ENCODE measurements around the gene FBXO3. TPM values are rescaled to one million over a fixed set of nuclear protein-coding genes. Genes with fewer than 3 reads are reported as not detected.

FBXO3 gene
- total and polyA plus RNA-seq, 9 of the 15 experiments (the other 6 are each of a cell fraction or from before 2014, with no cell fraction given), result 11.6 to 59.3 (median 29.2) TPM

DNA sequence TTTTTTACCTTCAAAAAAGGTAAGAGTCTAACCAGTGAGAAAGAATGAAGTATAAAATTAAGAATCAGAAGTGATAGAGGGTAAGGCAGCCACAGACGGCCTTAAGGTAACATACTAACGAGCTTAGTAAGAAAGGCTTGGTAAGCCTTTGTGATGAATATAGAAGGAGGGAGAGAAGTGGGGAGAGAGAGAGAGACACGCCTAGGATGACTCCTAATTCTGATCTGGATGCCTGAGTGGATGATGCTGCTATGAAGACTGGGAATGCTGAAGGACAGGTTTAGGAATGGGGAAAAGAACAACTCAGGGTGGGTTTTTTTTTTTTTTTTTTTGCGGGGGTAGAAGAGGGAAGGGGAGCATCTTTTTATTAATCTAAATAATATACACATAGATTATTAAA lies 4.8 kb downstream of the FBXO3 start:
- intact Hi-C loops (cut with micrococcal nuclease), result no loop called here
- Histone ChIP-seq H3K4me3 (no peak overlapping the region), H4K20me1 (replicated peaks; ENCODE audit: control insufficient read depth, insufficient read depth, low read length) (0 out of 2 replicates have a peak, but pooled peaks cover 7% of the 10 kb centered on the region), H3K4me2 (ENCODE audit: insufficient read depth, low read length) (no peak overlapping the region), H3K9ac (ENCODE audit: insufficient read depth in 1 of 2, low read depth in 2 of 2, low read length in 2 of 2) (no peak overlapping the region), H3K36me3 (ENCODE audit: control insufficient read depth, insufficient read depth, low read length) (peaks cover 43% of the 10 kb centered on the region; the same call in 2 of the 3 replicates), H3K27me3 (ENCODE audit: control insufficient read depth in 2 of 2, insufficient read depth in 2 of 2, low read length in 2 of 2) (no peaks in the 10 kb centered on the region), H3K27ac (ENCODE audit: extremely low read depth, low read depth, low read length) (no peak overlapping the region), H2AFZ (ENCODE audit: low read depth, low read length) (no peak overlapping the region), H3K79me2 (ENCODE audit: control insufficient read depth, insufficient read depth, low read length) (peaks cover 27% of the 10 kb centered on the region), H3K4me1 (replicated peaks in 1 of 2; ENCODE audit: control insufficient read depth in 2 of 2, insufficient read depth in 2 of 2, low read length in 2 of 2) (peaks cover 15 to 20% of the 10 kb centered on the region in 2 experiments; a peak in 4 of 5 replicates), H3K9me1 (ENCODE audit: control insufficient read depth, insufficient read depth, low read length) (no peaks in the 10 kb centered on the region), H3K9me3 (replicated peaks; ENCODE audit: control insufficient read depth, insufficient read depth, low read depth, low read length) (no peaks in the 10 kb centered on the region)
- in situ Hi-C loops (cut with MboI), result no loop called here
- ChIA-PET CTCF (ENCODE audit: low intra/inter-chr PET ratio) (no interaction called here), POLR2A (no interaction called here)
- DNase-seq (ENCODE audit: extremely low read depth in 1 of 4, low spot score in 3 of 4) (no peak), FAIRE-seq (no peak), ATAC-seq (no peak)
- TF ChIP-seq TEAD2 (tag; IDR thresholded peaks at IDR 0.05), result no peak
- TF ChIP-seq CBX1 (IDR thresholded peaks at IDR 0.05; ENCODE audit: low read depth), result no peak
- TF ChIP-seq, protein P1, sequence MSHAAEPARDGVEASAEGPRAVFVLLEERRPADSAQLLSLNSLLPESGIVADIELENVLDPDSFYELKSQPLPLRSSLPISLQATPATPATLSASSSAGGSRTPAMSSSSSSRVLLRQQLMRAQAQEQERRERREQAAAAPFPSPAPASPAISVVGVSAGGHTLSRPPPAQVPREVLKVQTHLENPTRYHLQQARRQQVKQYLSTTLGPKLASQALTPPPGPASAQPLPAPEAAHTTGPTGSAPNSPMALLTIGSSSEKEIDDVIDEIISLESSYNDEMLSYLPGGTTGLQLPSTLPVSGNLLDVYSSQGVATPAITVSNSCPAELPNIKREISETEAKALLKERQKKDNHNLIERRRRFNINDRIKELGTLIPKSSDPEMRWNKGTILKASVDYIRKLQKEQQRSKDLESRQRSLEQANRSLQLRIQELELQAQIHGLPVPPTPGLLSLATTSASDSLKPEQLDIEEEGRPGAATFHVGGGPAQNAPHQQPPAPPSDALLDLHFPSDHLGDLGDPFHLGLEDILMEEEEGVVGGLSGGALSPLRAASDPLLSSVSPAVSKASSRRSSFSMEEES (CRISPR knock-in tag; IDR thresholded peaks at IDR 0.05), result no peak
- TF ChIP-seq, protein P2, sequence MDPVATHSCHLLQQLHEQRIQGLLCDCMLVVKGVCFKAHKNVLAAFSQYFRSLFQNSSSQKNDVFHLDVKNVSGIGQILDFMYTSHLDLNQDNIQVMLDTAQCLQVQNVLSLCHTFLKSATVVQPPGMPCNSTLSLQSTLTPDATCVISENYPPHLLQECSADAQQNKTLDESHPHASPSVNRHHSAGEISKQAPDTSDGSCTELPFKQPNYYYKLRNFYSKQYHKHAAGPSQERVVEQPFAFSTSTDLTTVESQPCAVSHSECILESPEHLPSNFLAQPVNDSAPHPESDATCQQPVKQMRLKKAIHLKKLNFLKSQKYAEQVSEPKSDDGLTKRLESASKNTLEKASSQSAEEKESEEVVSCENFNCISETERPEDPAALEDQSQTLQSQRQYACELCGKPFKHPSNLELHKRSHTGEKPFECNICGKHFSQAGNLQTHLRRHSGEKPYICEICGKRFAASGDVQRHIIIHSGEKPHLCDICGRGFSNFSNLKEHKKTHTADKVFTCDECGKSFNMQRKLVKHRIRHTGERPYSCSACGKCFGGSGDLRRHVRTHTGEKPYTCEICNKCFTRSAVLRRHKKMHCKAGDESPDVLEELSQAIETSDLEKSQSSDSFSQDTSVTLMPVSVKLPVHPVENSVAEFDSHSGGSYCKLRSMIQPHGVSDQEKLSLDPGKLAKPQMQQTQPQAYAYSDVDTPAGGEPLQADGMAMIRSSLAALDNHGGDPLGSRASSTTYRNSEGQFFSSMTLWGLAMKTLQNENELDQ (CRISPR knock-in tag; IDR thresholded peaks at IDR 0.05; ENCODE audit: borderline replicate concordance), result no peak
- TF ChIP-seq SRSF3 (IDR thresholded peaks at IDR 0.05; ENCODE audit: insufficient read depth, low read length), result no peak
- no peak for TF ChIP-seq DDX20 (tag; IDR thresholded peaks at IDR 0.05; ENCODE audit: low read depth)
- no peak for TF ChIP-seq RBM15 (IDR thresholded peaks at IDR 0.05; ENCODE audit: insufficient read depth, low read length)
- TF ChIP-seq NCOA6 (IDR thresholded peaks at IDR 0.05), result no peak
- no peak for TF ChIP-seq ETV5 (CRISPR knock-in tag; IDR thresholded peaks at IDR 0.05; ENCODE audit: low read depth)
- WGBS (ENCODE audit: insufficient coverage, low coverage, missing lambda C conversion rate), result 76% methylated on average over 3 of the region's 4 CpGs
- no TSS peak for BruUV-seq (replicated peaks)
